Skin of body (tissue), 2 donors: ENCODE measurements around the gene APBB1. TPM values are rescaled to one million over a fixed set of nuclear protein-coding genes. Genes with fewer than 3 reads are reported as not detected.

Experiments
- DNase-seq: peaks from one replicate; lab custom pipeline; 2025; lab: John Stamatoyannopoulos, UW
- total RNA-seq: library from RNA; depleted of rRNA; stranded (reverse); fragments of >200 nt; gene quantifications from one replicate; pipeline ENCODE4 v1.2.3, GENCODE V29; 2014

Gene APBB1
- total RNA-seq, 1 donor from 2014 or later: 16.5 TPM

- DNase-seq: no peak
These were observed 67.0 kb downstream of the APBB1 start for GRCh38 chr11:6351782-6352382.

DNA sequence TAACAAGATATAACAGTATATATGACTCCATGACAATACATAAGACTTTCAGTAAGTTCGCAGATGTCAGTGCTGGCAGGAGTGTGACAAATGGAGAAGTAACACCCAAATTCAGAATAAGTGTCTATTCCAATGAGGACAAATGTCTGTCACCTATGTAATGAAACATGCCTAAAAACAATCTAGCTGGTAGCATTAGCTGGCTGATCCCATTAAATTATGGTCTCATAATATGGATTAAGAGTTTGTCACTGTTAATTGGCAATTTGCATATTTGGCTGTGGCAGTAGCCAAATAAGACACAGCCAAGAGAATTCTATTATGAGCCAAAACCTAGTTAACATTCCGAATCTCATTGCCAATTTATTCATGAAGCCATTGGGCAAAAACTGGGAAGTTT is 68.4 kb downstream of the APBB1 start:
- no peak for DNase-seq

DNA sequence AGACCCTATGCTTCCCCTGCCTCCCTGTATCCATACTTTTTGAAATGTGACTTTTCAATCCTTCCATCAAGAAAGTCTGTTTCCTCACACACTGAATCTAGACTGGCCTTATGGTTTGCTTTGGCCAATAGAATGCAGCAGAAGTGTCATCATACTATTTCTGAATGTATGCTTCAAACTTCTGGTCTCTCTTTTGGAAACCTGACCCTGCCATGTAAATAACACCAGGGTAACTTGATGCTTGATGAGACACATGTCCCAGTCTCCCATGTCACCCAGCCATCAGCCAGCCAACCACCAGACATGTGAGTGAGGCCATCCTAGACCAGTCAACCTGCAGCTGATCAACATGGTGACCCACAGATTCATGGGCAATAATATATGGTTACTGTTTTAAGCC is 68.9 kb downstream of the APBB1 start:
- no peak for DNase-seq

- no peak for DNase-seq
These were observed 73.5 kb downstream of the APBB1 start for GRCh38 chr11:6345366-6345765.

Other genes starting within 250 kb of the APBB1 start
- gene OR52B2, start 248.8 kb downstream of the APBB1 start, total RNA-seq: not detected
- not detected for gene OR52W1, start 219.9 kb downstream of the APBB1 start, total RNA-seq
- not detected for gene C11orf42, start 213.5 kb downstream of the APBB1 start, total RNA-seq
- 17.9 TPM for gene FHIP1B, start 184.5 kb downstream of the APBB1 start, total RNA-seq
- 0.49 TPM for gene CNGA4, start 180.0 kb downstream of the APBB1 start, total RNA-seq
- 0.69 TPM for gene CCKBR, start 159.3 kb downstream of the APBB1 start, total RNA-seq
- 23.8 TPM for gene CAVIN3, start 98.6 kb downstream of the APBB1 start, total RNA-seq
- 9.6 TPM for gene SMPD1, start 28.6 kb downstream of the APBB1 start, total RNA-seq
- 1.9 TPM for gene HPX, start 21.9 kb upstream of the APBB1 start, total RNA-seq
- 21.4 TPM for gene TRIM3, start 54.8 kb upstream of the APBB1 start, total RNA-seq
- 28.6 TPM for gene ARFIP2, start 62.2 kb upstream of the APBB1 start, total RNA-seq
- 21.7 TPM for gene TIMM10B, start 62.4 kb upstream of the APBB1 start, total RNA-seq
- 7.0 TPM for gene DNHD1, start 78.2 kb upstream of the APBB1 start, total RNA-seq
- 11.3 TPM for gene RRP8, start 184.5 kb upstream of the APBB1 start, total RNA-seq
- gene ILK, start 184.7 kb upstream of the APBB1 start, total RNA-seq: 104 TPM
- 15.3 TPM for gene TAF10, start 193.1 kb upstream of the APBB1 start, total RNA-seq
- 29.9 TPM for gene TPP1, start 200.3 kb upstream of the APBB1 start, total RNA-seq
- gene DCHS1, start 236.7 kb upstream of the APBB1 start, total RNA-seq: 29.0 TPM